ENCODE measurements around the gene RBM27.

RBM27 gene

GRCh38 chr5:146248561-146248960 is 45.2 kb downstream of the RBM27 start:
- TF ChIP-seq, protein P1, sequence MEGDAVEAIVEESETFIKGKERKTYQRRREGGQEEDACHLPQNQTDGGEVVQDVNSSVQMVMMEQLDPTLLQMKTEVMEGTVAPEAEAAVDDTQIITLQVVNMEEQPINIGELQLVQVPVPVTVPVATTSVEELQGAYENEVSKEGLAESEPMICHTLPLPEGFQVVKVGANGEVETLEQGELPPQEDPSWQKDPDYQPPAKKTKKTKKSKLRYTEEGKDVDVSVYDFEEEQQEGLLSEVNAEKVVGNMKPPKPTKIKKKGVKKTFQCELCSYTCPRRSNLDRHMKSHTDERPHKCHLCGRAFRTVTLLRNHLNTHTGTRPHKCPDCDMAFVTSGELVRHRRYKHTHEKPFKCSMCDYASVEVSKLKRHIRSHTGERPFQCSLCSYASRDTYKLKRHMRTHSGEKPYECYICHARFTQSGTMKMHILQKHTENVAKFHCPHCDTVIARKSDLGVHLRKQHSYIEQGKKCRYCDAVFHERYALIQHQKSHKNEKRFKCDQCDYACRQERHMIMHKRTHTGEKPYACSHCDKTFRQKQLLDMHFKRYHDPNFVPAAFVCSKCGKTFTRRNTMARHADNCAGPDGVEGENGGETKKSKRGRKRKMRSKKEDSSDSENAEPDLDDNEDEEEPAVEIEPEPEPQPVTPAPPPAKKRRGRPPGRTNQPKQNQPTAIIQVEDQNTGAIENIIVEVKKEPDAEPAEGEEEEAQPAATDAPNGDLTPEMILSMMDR (IDR thresholded peaks at IDR 0.05; ENCODE audit: low read depth, low read length), result no peak
- H3K4me3 ChIP-seq (ENCODE audit: low read depth, low read length), result no peak overlapping the region

DNA sequence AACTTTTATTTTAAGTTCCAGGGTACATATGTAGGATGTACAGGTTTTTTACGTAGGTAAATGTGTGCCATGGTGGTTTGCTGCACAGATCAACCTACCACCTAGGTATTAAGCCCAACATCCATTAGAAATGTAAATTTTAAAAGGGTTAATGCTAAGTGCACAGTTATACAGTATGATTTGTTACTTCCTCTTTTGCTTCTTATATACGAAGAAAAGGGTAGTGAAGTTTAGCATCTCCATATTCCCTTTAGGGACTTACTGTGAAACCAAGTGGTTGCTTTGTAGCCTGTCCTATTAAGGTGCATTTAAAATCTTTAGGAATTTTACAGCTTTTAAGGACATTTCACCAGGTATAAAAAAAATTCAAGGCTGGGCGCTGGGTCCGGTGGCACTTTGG is 46.4 kb downstream of the RBM27 start:
- no peak overlapping the region for H3K4me3 ChIP-seq (ENCODE audit: low read depth, low read length)
- TF ChIP-seq, protein P1 (IDR thresholded peaks at IDR 0.05; ENCODE audit: low read depth, low read length), result no peak
